ENCODE measurements around the gene RPL38.

DNA sequence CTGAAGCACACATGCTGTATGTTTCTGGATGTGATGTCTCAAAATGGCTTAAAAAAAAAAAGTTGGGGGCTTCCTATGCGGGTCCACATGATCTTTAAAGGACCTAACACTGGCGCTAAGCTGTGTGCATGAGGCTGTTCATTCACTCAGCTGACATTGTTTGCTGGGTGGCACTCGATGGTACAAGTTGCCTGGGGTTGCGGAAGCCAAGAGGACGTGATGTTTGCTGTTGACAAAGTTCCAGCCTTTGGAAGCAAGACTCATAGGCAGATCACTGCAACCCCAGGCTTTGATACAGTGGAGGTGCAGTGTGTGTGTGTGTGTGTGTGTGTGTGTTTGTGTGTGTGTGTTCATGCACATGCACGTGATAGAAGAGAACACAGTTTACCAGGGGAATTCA lies 41.1 kb downstream of the RPL38 start:
- TF ChIP-seq, protein P1, sequence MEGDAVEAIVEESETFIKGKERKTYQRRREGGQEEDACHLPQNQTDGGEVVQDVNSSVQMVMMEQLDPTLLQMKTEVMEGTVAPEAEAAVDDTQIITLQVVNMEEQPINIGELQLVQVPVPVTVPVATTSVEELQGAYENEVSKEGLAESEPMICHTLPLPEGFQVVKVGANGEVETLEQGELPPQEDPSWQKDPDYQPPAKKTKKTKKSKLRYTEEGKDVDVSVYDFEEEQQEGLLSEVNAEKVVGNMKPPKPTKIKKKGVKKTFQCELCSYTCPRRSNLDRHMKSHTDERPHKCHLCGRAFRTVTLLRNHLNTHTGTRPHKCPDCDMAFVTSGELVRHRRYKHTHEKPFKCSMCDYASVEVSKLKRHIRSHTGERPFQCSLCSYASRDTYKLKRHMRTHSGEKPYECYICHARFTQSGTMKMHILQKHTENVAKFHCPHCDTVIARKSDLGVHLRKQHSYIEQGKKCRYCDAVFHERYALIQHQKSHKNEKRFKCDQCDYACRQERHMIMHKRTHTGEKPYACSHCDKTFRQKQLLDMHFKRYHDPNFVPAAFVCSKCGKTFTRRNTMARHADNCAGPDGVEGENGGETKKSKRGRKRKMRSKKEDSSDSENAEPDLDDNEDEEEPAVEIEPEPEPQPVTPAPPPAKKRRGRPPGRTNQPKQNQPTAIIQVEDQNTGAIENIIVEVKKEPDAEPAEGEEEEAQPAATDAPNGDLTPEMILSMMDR (conservative IDR thresholded peaks at IDR 0.05; ENCODE audit: low read depth, low read length): no peak
- TF ChIP-seq EZH2phosphoT487 (IDR thresholded peaks at IDR 0.05; ENCODE audit: borderline replicate concordance, low read length) (no peak), EZH2 (IDR thresholded peaks at IDR 0.05; ENCODE audit: low read length, unreplicated experiment) (no peak)
